OCI-LY7 (cell line): ENCODE results near the gene LIMK1.

Experiments used
- EZH2phosphoT487 ChIP-seq: fragments of 200-600 bp; sonication (generic); IDR thresholded peaks from 2 replicates; pipeline ENCODE4 v1.6.1; 2018; ENCODE audit warnings: low read depth, borderline replicate concordance, mild to moderate bottlenecking, mixed run types, antibody characterized with exemption, low read length, moderate library complexity, mixed read lengths
- TF ChIP-seq, protein P1 (sequence below): fragments of 200-600 bp; sonication (generic); conservative IDR thresholded peaks from 2 replicates; pipeline ENCODE4 v1.5.1; 2014; ENCODE audit warnings: mild to moderate bottlenecking, antibody characterized with exemption, low read length, moderate library complexity, mixed read lengths

DNA sequence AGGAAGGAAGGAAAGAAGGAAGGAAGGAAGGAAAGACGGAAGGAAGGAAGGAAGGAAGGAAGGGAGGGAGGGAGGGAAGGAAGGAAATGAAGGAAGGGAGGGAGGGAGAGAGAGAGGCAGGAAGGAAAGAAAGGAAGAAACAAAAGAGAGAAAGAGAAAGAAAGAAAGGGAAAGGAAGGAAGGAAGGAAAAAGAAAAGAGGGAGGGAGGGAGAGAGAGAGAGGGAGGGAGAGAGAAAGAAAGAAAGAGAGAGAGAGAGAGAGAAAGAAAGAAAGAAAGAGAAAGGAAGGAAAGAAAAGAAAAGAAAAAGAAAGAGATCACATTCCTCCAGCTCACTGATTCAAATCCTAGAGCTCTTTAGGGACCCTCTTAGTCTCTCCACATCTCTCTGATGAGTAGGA lies 31.0 kb upstream of the LIMK1 start:
- TF ChIP-seq, protein P1, sequence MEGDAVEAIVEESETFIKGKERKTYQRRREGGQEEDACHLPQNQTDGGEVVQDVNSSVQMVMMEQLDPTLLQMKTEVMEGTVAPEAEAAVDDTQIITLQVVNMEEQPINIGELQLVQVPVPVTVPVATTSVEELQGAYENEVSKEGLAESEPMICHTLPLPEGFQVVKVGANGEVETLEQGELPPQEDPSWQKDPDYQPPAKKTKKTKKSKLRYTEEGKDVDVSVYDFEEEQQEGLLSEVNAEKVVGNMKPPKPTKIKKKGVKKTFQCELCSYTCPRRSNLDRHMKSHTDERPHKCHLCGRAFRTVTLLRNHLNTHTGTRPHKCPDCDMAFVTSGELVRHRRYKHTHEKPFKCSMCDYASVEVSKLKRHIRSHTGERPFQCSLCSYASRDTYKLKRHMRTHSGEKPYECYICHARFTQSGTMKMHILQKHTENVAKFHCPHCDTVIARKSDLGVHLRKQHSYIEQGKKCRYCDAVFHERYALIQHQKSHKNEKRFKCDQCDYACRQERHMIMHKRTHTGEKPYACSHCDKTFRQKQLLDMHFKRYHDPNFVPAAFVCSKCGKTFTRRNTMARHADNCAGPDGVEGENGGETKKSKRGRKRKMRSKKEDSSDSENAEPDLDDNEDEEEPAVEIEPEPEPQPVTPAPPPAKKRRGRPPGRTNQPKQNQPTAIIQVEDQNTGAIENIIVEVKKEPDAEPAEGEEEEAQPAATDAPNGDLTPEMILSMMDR = no peak
- no peak for TF ChIP-seq EZH2phosphoT487
